A172 (cell line): ENCODE data around the gene SERPINA12. TPM values are rescaled to one million over a fixed set of nuclear protein-coding genes. Genes with fewer than 3 reads are reported as not detected.

Source experiments
- DNase-seq: peaks from one replicate; pipeline ENCODE4 v3.0.0-alpha.2; 2015; ENCODE audit warnings: low spot score
- total RNA-seq: library from RNA; depleted of rRNA; stranded (reverse); fragments of >200 nt; shearing (Covaris generic); gene quantifications from 2 replicates; pipeline ENCODE4 v1.2.3, GENCODE V29; 2014; rRNA removed

Gene SERPINA12
- total RNA-seq, 1 experiment from 2014 or later, result not detected

DNA sequence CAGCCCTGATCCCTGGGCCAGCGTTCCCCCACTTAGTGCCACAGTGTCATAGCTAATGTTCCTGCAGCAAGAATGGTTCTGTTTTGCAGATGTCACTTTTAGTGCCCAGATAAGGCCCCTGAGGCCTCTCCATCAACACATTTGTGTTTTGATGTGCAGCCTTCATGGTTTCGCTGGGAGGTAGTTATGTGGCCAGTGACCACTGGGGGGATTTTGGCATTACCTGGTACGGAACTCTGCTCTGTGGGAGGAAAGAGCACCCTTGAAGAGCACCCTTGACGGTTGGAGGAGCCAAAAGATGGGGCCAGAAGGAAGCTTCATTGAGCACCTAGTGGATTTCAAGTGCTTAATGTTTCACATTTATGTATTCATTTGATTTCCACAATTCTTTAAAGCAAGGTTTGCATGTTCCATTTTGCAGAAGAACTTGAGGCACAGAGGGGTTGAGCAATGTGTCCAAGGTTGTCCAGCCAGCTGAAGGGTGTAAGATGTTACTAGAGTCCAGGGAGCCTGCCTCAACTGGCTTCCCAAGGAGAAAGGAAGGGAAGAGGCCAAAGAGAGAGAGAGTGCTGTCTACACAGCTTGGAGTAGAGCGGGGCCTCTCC is 69.7 kb downstream of the SERPINA12 start:
- DNase-seq, result no peak

Other genes with a start within 250 kb of the SERPINA12 start
- not detected in 2 replicates for gene SERPINA10, start 216.2 kb downstream of the SERPINA12 start, total RNA-seq
- gene SERPINA6, start 186.1 kb downstream of the SERPINA12 start, total RNA-seq, result not detected in 2 replicates
- not detected in 2 replicates for gene SERPINA2, start 142.8 kb downstream of the SERPINA12 start, total RNA-seq
- gene SERPINA1, start 120.9 kb downstream of the SERPINA12 start, total RNA-seq, result 0.78 and 1.2 TPM in 2 replicates
- not detected in 2 replicates for gene SERPINA11, start 56.7 kb downstream of the SERPINA12 start, total RNA-seq
- gene SERPINA9, start 33.3 kb downstream of the SERPINA12 start, total RNA-seq, result 0.34 TPM in 1 of 2 replicates, not detected in the other
- not detected in 2 replicates for gene SERPINA4, start 52.0 kb upstream of the SERPINA12 start, total RNA-seq
- gene SERPINA5, start 72.0 kb upstream of the SERPINA12 start, total RNA-seq, result 0.36 TPM in 1 of 2 replicates, not detected in the other
- not detected in 2 replicates for gene SERPINA3, start 102.9 kb upstream of the SERPINA12 start, total RNA-seq